Measurements from ENCODE around the gene PPP2R5E.
"Not testable (repeated sequence)": the region's sequence is repeated elsewhere in the genome, so short reads cannot be mapped to it uniquely, and the experiment has no call there.

PPP2R5E gene

GRCh38 chr14:63387711-63388110 is 155.5 kb downstream of the PPP2R5E start:
- in situ Hi-C loops (cut with MboI; ENCODE audit: low sequenced_read_pairs): no loop called here

- in situ Hi-C loops (cut with MboI; ENCODE audit: low sequenced_read_pairs): no loop called here
Measured at GRCh38 chr14:63383776-63384367, 159.3 kb downstream of the PPP2R5E start.

DNA sequence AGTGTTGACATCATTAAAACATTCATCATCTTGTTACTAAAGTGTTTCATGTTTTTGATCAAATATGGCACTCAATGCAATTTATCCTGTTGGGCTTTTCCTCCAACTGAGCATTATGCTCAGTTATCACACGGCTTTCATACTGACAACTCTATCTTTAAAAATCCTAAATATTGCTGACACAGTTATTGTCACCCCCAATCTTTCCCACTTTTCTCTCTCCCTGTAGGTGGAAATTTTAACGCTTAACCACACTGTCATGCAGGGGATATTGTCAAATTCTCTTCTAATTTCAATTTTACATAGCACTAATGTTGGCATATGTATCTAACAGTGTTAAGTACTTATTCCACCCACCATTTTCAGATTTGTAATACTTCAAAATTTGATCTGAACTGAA is 164.7 kb downstream of the PPP2R5E start:
- in situ Hi-C loops (cut with MboI; ENCODE audit: low sequenced_read_pairs): no loop called here

DNA sequence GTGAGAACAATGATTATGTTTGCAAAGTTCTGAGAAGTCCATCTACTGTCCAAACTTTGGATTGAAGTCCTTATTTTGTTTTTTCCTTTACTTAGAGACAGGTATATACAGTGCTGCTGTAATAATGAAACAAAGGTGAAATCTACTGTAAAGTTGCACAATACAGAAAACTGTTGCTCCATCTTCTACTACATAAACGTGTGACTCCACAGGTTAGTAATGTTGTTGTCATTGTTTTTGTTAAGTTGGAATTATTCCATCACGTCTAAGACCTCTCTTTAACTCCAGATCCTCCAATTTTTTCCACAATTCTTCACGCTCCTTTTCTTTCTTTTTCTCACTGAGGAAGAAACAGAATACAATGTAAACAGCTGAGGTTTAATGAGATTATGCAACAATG is 167.4 kb downstream of the PPP2R5E start:
- in situ Hi-C loops (cut with MboI; ENCODE audit: low sequenced_read_pairs): no loop called here

GRCh38 chr14:63371613-63372012 is 171.6 kb downstream of the PPP2R5E start:
- in situ Hi-C loops (cut with MboI; ENCODE audit: low sequenced_read_pairs): not testable (repeated sequence)

DNA sequence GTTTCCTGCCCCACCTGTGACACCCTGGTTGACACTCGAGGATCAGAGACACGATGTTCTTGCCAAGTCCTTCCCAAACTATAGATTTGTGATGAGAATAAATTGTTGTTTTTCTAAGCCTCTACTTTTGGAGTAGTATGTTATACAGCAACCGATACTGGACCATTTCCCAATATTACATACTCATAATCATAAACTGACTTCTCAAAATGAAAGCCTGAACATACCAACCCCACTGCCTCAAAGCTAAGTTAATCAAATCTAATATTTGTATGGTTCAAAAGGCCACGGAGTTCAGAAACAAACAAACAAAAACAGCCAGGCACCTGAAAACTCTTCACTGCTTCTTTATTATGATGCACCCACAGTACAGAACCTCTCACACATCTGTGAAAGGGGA is 172.1 kb downstream of the PPP2R5E start:
- in situ Hi-C loops (cut with MboI; ENCODE audit: low sequenced_read_pairs): no loop called here

DNA sequence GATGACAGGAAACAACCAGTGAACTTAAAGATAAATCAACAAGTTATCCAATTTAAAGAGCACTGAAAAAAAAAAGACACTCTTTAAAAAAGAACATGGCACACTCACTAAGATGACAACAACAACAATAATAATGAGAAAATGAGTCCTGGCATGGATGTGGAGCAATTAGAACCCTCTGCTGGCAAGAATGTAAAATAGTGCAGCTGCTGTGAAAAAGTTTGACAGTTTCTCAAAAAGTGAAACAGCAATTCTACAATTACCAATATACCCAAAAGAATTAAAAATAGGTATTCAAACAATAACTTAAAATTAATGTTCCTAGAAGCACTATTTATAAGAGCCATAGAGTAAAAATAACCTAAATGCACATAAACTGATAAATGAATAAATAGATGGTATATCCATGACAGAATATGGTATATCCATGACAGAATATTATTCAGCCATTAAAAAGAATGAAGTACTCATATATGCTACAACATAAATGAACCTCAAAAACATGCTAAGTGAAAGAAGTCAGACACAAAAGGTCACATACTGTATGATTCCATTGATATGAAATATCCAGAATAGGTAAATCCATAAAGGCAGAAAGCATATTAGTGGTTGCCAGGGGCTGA is 175.3 kb downstream of the PPP2R5E start:
- in situ Hi-C loops (cut with MboI; ENCODE audit: low sequenced_read_pairs): no loop called here

DNA sequence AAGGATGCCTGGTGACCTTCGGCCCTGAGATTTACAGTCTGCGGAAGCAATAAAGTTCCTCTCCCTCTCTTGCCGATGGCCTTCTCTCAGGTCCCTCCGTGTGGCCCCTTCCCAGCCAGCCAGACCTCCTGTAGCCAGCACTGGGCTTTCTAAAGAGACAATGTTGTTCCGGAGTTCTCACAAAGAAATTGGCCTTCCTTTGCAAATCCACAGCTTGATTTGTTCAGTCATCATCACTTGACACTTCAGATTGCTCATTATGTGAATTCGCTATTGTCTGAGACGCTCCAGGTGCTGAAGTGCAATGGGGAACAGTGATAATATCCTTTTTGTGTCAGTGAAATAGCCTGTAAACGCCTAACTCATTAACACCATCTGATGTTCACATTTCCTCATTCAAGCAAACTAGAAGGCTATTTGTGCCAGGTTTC is 180.8 kb downstream of the PPP2R5E start:
- in situ Hi-C loops (cut with MboI; ENCODE audit: low sequenced_read_pairs): no loop called here

GRCh38 chr14:63361790-63362189 is 181.4 kb downstream of the PPP2R5E start:
- in situ Hi-C loops (cut with MboI; ENCODE audit: low sequenced_read_pairs): no loop called here

- in situ Hi-C loops (cut with MboI; ENCODE audit: low sequenced_read_pairs): no loop called here
Measured at GRCh38 chr14:63357841-63358240, 185.3 kb downstream of the PPP2R5E start.

DNA sequence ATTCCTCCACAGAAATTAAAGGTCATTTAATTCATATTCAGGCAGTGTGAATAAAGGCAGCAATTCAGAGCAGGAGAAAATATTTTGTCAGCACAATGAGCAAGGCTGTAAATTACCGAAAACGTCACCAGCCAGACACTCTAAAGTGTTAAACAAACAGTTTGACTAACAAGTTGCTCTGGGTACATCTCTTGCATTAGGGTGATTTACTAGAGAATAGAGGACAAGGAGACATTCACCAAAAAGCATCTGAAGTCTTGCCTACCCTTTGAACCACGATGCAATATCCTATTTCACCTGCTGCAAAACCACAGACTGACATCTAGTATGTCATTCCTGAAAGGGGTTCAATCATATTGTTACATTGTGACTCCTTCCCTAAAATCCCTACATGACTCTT is 197.4 kb downstream of the PPP2R5E start:
- in situ Hi-C loops (cut with MboI; ENCODE audit: low sequenced_read_pairs): no loop called here

GRCh38 chr14:63344336-63344735 is 198.8 kb downstream of the PPP2R5E start:
- in situ Hi-C loops (cut with MboI; ENCODE audit: low sequenced_read_pairs): no loop called here

DNA sequence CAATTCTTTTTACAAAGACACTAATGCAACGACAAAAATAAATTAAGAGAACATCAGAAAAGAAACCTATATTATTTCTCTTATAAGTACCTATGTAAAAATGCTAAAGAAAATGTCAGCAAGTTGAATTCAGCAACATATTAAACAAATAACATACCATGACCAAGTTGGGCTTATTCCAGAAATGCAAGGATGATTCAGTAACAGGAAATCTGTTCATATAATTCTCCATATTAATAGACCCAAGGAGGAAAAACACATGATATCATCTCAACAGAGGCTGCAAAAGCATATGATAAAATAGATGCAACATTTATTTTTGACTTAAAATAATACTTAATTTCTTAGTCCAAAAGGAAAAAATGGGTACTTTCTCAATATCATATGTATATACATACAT is 199.3 kb downstream of the PPP2R5E start:
- in situ Hi-C loops (cut with MboI; ENCODE audit: low sequenced_read_pairs): no loop called here

DNA sequence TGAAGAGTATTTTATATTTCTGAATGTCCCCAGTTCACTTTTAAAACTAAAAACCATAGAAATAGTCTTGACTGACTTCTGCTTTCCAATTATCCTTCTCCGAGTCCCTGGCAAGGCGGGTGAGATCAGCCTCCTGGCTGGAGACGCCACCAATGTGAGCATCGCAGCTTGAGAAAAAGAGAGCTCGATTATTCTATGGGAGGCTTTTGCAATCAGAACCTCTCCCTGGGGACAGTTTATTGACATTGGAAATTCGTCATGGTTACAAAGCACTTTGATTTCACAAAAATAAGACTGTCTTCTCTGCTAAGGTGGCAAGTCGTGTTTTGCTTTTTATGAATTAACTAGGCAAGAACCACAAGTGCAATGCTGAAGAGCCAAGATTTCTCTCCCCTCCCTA is 200.8 kb downstream of the PPP2R5E start:
- in situ Hi-C loops (cut with MboI; ENCODE audit: low sequenced_read_pairs): no loop called here

GRCh38 chr14:63328787-63329737 is 214.1 kb downstream of the PPP2R5E start:
- in situ Hi-C loops (cut with MboI; ENCODE audit: low sequenced_read_pairs): no loop called here

DNA sequence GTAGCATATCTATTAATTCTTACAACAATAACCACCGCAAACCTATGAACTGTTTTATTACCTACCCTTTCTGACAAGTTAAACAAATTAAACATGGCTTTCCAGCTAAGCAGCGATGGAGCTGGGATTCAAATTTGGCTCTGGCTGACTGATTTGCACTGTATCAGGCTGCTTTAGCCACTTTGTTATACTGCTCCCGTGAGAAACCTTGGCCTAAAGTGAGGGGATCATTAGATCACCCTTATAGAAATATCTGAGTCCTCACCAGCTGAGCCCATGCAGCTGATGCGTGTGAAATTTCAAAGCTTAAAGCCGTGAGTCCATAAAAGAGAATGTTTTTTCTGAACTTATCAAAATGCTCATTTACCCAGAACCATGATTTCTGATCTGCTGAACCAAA is 216.3 kb downstream of the PPP2R5E start:
- in situ Hi-C loops (cut with MboI; ENCODE audit: low sequenced_read_pairs): no loop called here

DNA sequence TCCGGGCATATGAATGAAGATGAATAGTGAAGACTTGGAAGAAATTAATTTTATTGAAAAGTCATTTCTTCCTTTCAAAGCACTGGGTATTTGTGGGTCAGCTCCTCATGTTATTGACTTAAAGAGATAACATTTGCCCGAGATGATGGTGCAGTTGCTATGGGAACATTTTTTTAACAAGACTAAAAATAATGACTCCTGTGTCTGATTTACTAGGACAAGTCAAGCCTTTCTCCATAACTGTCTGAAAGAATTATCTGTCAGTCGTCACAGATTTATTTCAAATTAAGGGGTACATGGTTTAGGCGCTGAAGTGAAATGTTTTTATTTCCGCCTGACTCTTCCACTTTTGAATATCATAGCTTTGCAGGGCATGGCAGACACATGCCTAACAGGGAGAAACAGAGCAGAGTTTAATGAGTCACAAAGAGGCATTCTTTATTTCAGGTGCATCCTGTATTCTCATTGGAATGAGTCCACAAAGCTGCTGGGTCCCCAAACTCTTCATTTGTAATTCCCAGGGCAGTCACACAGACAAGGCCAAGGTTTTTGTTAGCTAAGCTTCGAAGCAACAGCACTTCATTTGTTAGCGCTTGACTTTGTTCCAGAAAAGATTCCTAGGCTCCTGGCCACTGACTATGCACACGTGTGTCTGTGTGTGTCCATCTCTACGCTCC is 220.1 kb downstream of the PPP2R5E start:
- in situ Hi-C loops (cut with MboI; ENCODE audit: low sequenced_read_pairs): no loop called here

DNA sequence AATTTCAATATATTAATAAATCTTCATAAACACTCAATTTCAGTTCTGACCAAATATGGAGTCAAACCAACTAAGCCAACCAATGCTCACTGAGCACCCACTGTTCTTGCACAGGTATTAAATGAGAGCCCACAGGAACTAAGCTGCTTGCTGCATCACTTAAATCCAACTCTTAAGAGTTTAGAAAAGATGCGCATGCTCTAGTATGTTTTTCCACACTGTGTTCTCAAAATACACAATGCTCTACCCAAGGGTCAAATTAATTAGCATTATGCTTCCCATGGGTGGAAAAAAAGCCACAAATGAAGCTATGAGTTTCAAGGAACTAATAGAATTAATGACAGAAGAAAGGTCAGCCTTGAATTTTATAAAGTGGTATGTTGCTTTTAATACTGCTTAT is 220.7 kb downstream of the PPP2R5E start:
- in situ Hi-C loops (cut with MboI; ENCODE audit: low sequenced_read_pairs): no loop called here
